Lung (tissue), 12 donors: ENCODE results near the gene STRN4. TPM values are rescaled to one million over a fixed set of nuclear protein-coding genes. Genes with fewer than 3 reads are reported as not detected.

Experiments
- ATAC-seq: fragments of 200-7000 bp; cut with Tn5 transposase; one replicate; pipeline ENCODE4 v1.9.1; 2020; ENCODE audit warnings: moderate number of reproducible peaks; ENCODE audit not compliant: insufficient read depth, low FRiP score
- DNase-seq, 3 donors: peaks; one replicate each; pipeline ENCODE4 v3.0.0-alpha.2; 2013 to 2017
- H3K27ac ChIP-seq, 2 donors: one replicate each; pipeline ENCODE4 v1.5.1; 2013; ENCODE audit warnings: mild to moderate bottlenecking in 2 of 2, moderate library complexity in 2 of 2, control low read depth in 1 of 2, inconsistent platforms in 1 of 2, low read depth in 1 of 2, low read length in 1 of 2
- H3K27me3 ChIP-seq, 3 donors: one replicate each; pipeline ENCODE4 v1.5.1; 2013; ENCODE audit warnings: low read length in 2 of 3; ENCODE audit not compliant: control insufficient read depth in 3 of 3, insufficient read depth in 3 of 3
- H3K36me3 ChIP-seq, 4 donors: one replicate each; pipeline ENCODE4 v1.5.1; 2013; ENCODE audit warnings: low read length in 4 of 4, mild to moderate bottlenecking in 1 of 4, moderate library complexity in 1 of 4; ENCODE audit not compliant: control insufficient read depth in 4 of 4, insufficient read depth in 4 of 4
- H3K4me1 ChIP-seq, 5 donors: one replicate each; pipeline ENCODE4 v1.5.1; 2013; ENCODE audit warnings: low read length in 5 of 5, mild to moderate bottlenecking in 2 of 5, moderate library complexity in 1 of 5; ENCODE audit not compliant: control insufficient read depth in 5 of 5, insufficient read depth in 5 of 5
- H3K4me3 ChIP-seq: one replicate; pipeline ENCODE4 v1.5.1; 2013; ENCODE audit warnings: mild to moderate bottlenecking, control low read depth, moderate library complexity
- H3K9ac ChIP-seq, 2 donors: one replicate each; pipeline ENCODE4 v1.5.1; 2013; ENCODE audit warnings: low read length in 2 of 2, control low read depth in 1 of 2; ENCODE audit not compliant: insufficient read depth in 1 of 2
- H3K9me3 ChIP-seq, 4 donors: one replicate each; pipeline ENCODE4 v1.5.1; 2013; ENCODE audit warnings: low read length in 3 of 4, mild to moderate bottlenecking in 1 of 4, moderate library complexity in 1 of 4; ENCODE audit not compliant: control insufficient read depth in 4 of 4, insufficient read depth in 3 of 4
- CTCF ChIP-seq: IDR thresholded peaks from 2 replicates; pipeline ENCODE4 v1.5.1; 2012; ENCODE audit warnings: mild to moderate bottlenecking; ENCODE audit errors: control extremely low read depth, extremely low read depth
- WGBS, 2 donors: extraction: QIAGEN DNeasy Blood & Tissue Kit; methylation state at CpG; one replicate each; pipeline ENCODE4 v1.1.7; 2013; 5-methylcytosine and 5-hydroxymethylcytosine counted together
- polyA plus RNA-seq, 2 donors: library from polyadenylated mRNA; stranded (reverse); fragments of 200-250 nt; gene quantifications; one replicate each; pipeline ENCODE4 v1.2.1, GENCODE V29; 2013
- total RNA-seq, 2 donors: library from RNA; depleted of rRNA in 1 of 2; stranded (reverse); fragments of >200 nt in 1 of 2; gene quantifications; one replicate each; pipeline ENCODE4 v1.2.1, GENCODE V29; 2014 to 2021
- donor health status: control.
- donor health status: control.
- donor health status: Bipolar disorder and iron deficiency.
- donor health status: healthy.
- donor health status: DM: yes; HTN: yes; CAD: no.

The STRN4 gene
- total and polyA plus RNA-seq, 4 donors = 71.6 to 86.8 (median 79.2) TPM

GRCh38 chr19:46696866-46697203, 49.4 kb downstream of the STRN4 start:
- DNase-seq (no peak), ATAC-seq (no peak)
- Histone ChIP-seq H3K4me3 (no peak overlapping the region), H3K4me1 (peaks cover 0 to 3% (median 0%) of the 10 kb centered on the region in 5 donors), H3K9ac (no peak overlapping the region), H3K27me3 (no peaks in the 10 kb centered on the region), H3K27ac (peak overlapping the region in 1 of 2 donors; percentile 42), H3K36me3 (peaks cover 0 to 74% (median 58%) of the 10 kb centered on the region in 4 donors), H3K9me3 (no peaks in the 10 kb centered on the region)
- WGBS, 2 donors = 84% methylated on average over 9 of the region's 9 CpGs
- no peak for TF ChIP-seq CTCF

GRCh38 chr19:46696052-46696451, 50.2 kb downstream of the STRN4 start:
- no peak overlapping the region for H3K9ac ChIP-seq
- H3K27me3 ChIP-seq = no peaks in the 10 kb centered on the region
- DNase-seq (no peak), ATAC-seq (no peak)
- no peak for TF ChIP-seq CTCF
- peaks cover 0 to 74% (median 60%) of the 10 kb centered on the region in 4 donors for H3K36me3 ChIP-seq
- 96% methylated on average over 10 of the region's 10 CpGs for WGBS, 2 donors
- no peak overlapping the region for H3K27ac ChIP-seq
- no peak overlapping the region for H3K4me3 ChIP-seq
- peaks cover 0 to 3% (median 0%) of the 10 kb centered on the region in 5 donors for H3K4me1 ChIP-seq
- no peaks in the 10 kb centered on the region for H3K9me3 ChIP-seq

- H3K4me1 ChIP-seq = peaks cover 0 to 3% (median 0%) of the 10 kb centered on the region in 5 donors
- 94 to 98% methylated on average over 22 of the region's 22 CpGs for WGBS, 2 donors
- H3K27ac ChIP-seq = no peak overlapping the region
- H3K36me3 ChIP-seq = peaks cover 6 to 71% (median 57%) of the 10 kb centered on the region in 4 donors
- no peaks in the 10 kb centered on the region for H3K27me3 ChIP-seq
- no peaks in the 10 kb centered on the region for H3K9me3 ChIP-seq
- no peak for TF ChIP-seq CTCF
- DNase-seq (no peak), ATAC-seq (no peak)
- H3K4me3 ChIP-seq = no peak overlapping the region
- no peak overlapping the region for H3K9ac ChIP-seq
Measured at GRCh38 chr19:46693760-46694159, 52.5 kb downstream of the STRN4 start.

GRCh38 chr19:46692918-46693722, 53.1 kb downstream of the STRN4 start:
- ATAC-seq (no peak), DNase-seq (no peak)
- no peaks in the 10 kb centered on the region for H3K27me3 ChIP-seq
- H3K27ac ChIP-seq = no peak overlapping the region
- H3K4me3 ChIP-seq = no peak overlapping the region
- H3K4me1 ChIP-seq = peaks cover 0 to 3% (median 0%) of the 10 kb centered on the region in 5 donors
- H3K9me3 ChIP-seq = no peaks in the 10 kb centered on the region
- no peak overlapping the region for H3K9ac ChIP-seq
- peaks cover 7 to 70% (median 57%) of the 10 kb centered on the region in 4 donors for H3K36me3 ChIP-seq
- TF ChIP-seq CTCF = no peak
- 91 to 99% methylated on average over 4 of the region's 4 CpGs for WGBS, 2 donors
